ENCODE results near the gene PSMB3.

Gene PSMB3

GRCh38 chr17:38746849-38747462 is 5.6 kb upstream of the PSMB3 start:
- Histone ChIP-seq H2AFZ (ENCODE audit: low read length) (no peak overlapping the region), H3K9ac (ENCODE audit: low read length) (peak overlapping the region; percentile 19; the same call in 1 of the 2 replicates), H3K9me3 (ENCODE audit: low read length) (no peaks in the 10 kb centered on the region), H3K27me3 (ENCODE audit: insufficient read depth, low read length) (peaks cover 5% of the 10 kb centered on the region; the same call in 1 of the 2 replicates), H3F3A (ENCODE audit: insufficient read depth, low read length) (0 out of 2 replicates have a peak, but pooled peaks cover 4% of the 10 kb centered on the region), H3K4me2 (ENCODE audit: low read length) (peak overlapping the region; percentile 67), H4K20me1 (ENCODE audit: insufficient read depth, low read length) (no peaks in the 10 kb centered on the region), H3K79me2 (ENCODE audit: insufficient read depth, low read length) (no peaks in the 10 kb centered on the region), H3K4me1 (ENCODE audit: insufficient read depth, low read length, severe bottlenecking) (peaks cover 53% of the 10 kb centered on the region), H3K4me3 (ENCODE audit: low read depth, low read length, poor library complexity, severe bottlenecking) (peak overlapping the region; percentile 60), H3K36me3 (ENCODE audit: insufficient read depth, low read length) (no peaks in the 10 kb centered on the region), H3K27ac (ENCODE audit: low read depth, low read length, poor library complexity, severe bottlenecking) (no peak overlapping the region), H3K9me2 (ENCODE audit: low read depth, low read length) (no peaks in the 10 kb centered on the region)
- TF ChIP-seq EZH2 (IDR thresholded peaks at IDR 0.05; ENCODE audit: borderline replicate concordance, low read length) = no peak
- TF ChIP-seq CTCF (IDR thresholded peaks at IDR 0.05; ENCODE audit: low read length) = no peak

- Histone ChIP-seq H3K79me2 (ENCODE audit: insufficient read depth, low read length) (no peaks in the 10 kb centered on the region), H3K9me2 (ENCODE audit: low read depth, low read length) (no peaks in the 10 kb centered on the region), H3K4me3 (ENCODE audit: low read depth, low read length, poor library complexity, severe bottlenecking) (peak overlapping the region; percentile 60), H3K27me3 (ENCODE audit: insufficient read depth, low read length) (peaks cover 5% of the 10 kb centered on the region; the same call in 1 of the 2 replicates), H3F3A (ENCODE audit: insufficient read depth, low read length) (0 out of 2 replicates have a peak, but pooled peaks cover 4% of the 10 kb centered on the region), H3K36me3 (ENCODE audit: insufficient read depth, low read length) (no peaks in the 10 kb centered on the region), H3K4me2 (ENCODE audit: low read length) (peak overlapping the region; percentile 67), H3K9me3 (ENCODE audit: low read length) (no peaks in the 10 kb centered on the region), H3K27ac (ENCODE audit: low read depth, low read length, poor library complexity, severe bottlenecking) (no peak overlapping the region), H2AFZ (ENCODE audit: low read length) (no peak overlapping the region), H3K9ac (ENCODE audit: low read length) (peak overlapping the region; percentile 43), H4K20me1 (ENCODE audit: insufficient read depth, low read length) (no peaks in the 10 kb centered on the region), H3K4me1 (ENCODE audit: insufficient read depth, low read length, severe bottlenecking) (peaks cover 51% of the 10 kb centered on the region)
- TF ChIP-seq CTCF (IDR thresholded peaks at IDR 0.05; ENCODE audit: low read length) (no peak), EZH2 (IDR thresholded peaks at IDR 0.05; ENCODE audit: borderline replicate concordance, low read length) (no peak)
Observed at GRCh38 chr17:38747463-38748148, 4.9 kb upstream of the PSMB3 start.

- H2AFZ ChIP-seq (ENCODE audit: low read length) = no peak within 1 kb of the TSS
Observed at GRCh38 chr17:38748149-38748891, 4.2 kb upstream of the PSMB3 start, which contains the start of gene PCGF2. PCGF2 (minus strand) TSS chr17:38748336; CDS start chr17:38740402, 7,934 bp downstream.

More at GRCh38 chr17:38748149-38748891, 4.2 kb upstream of the PSMB3 start, which contains the start of gene PCGF2:
- Histone ChIP-seq H3K27ac (ENCODE audit: low read depth, low read length, poor library complexity, severe bottlenecking) (no peak within 1 kb of the TSS), H3K9me3 (ENCODE audit: low read length) (no peaks in the 10 kb centered on the region), H3K27me3 (ENCODE audit: insufficient read depth, low read length) (peaks cover 5% of the 10 kb centered on the region; the same call in 1 of the 2 replicates), H4K20me1 (ENCODE audit: insufficient read depth, low read length) (no peaks in the 10 kb centered on the region), H3K4me2 (ENCODE audit: low read length) (peak within 1 kb of the TSS; percentile 67), H3K79me2 (ENCODE audit: insufficient read depth, low read length) (peaks cover 6% of the 10 kb centered on the region), H3K9me2 (ENCODE audit: low read depth, low read length) (no peaks in the 10 kb centered on the region), H3K4me1 (ENCODE audit: insufficient read depth, low read length, severe bottlenecking) (peaks cover 48% of the 10 kb centered on the region), H3F3A (ENCODE audit: insufficient read depth, low read length) (0 out of 2 replicates have a peak, but pooled peaks cover 4% of the 10 kb centered on the region), H3K36me3 (ENCODE audit: insufficient read depth, low read length) (no peaks in the 10 kb centered on the region), H3K9ac (ENCODE audit: low read length) (peak within 1 kb of the TSS; percentile 43), H3K4me3 (ENCODE audit: low read depth, low read length, poor library complexity, severe bottlenecking) (peak within 1 kb of the TSS; percentile 60)
- TF ChIP-seq EZH2 (IDR thresholded peaks at IDR 0.05; ENCODE audit: borderline replicate concordance, low read length) (no peak), CTCF (IDR thresholded peaks at IDR 0.05; ENCODE audit: low read length) (no peak)

Measured in OCI-LY1 (cell line).